ENCODE results near the gene HDAC4.

HDAC4 gene

GRCh38 chr2:239393388-239393940, 7.4 kb downstream of the HDAC4 start:
- no peak for TF ChIP-seq TCF12 (IDR thresholded peaks at IDR 0.05; ENCODE audit: low read depth)
- no peak for TF ChIP-seq TAF1 (IDR thresholded peaks at IDR 0.05; ENCODE audit: low read depth)

GRCh38 chr2:239392688-239393387, 8.0 kb downstream of the HDAC4 start:
- no peak for TF ChIP-seq NFIC (IDR thresholded peaks at IDR 0.05)
- TF ChIP-seq TCF12 (IDR thresholded peaks at IDR 0.05; ENCODE audit: low read depth), result no peak
- no peak for TF ChIP-seq EGR1 (IDR thresholded peaks at IDR 0.05)
- no peak for TF ChIP-seq CEBPB (IDR thresholded peaks at IDR 0.05)
- TF ChIP-seq MAX (IDR thresholded peaks at IDR 0.05), result no peak
- TF ChIP-seq CREB1 (IDR thresholded peaks at IDR 0.05; ENCODE audit: low read depth), result no peak
- TF ChIP-seq REST (IDR thresholded peaks at IDR 0.05; ENCODE audit: low read depth), result no peak
- no peak for TF ChIP-seq USF1 (IDR thresholded peaks at IDR 0.05)
- no peak for TF ChIP-seq FOXM1 (IDR thresholded peaks at IDR 0.05; ENCODE audit: borderline replicate concordance, low read depth)
- no peak for TF ChIP-seq RAD21 (IDR thresholded peaks at IDR 0.05; ENCODE audit: low read depth)
- no peak for TF ChIP-seq TAF1 (IDR thresholded peaks at IDR 0.05; ENCODE audit: low read depth)
- TF ChIP-seq YY1 (IDR thresholded peaks at IDR 0.05; ENCODE audit: low read depth), result no peak
- no peak for TF ChIP-seq ZBTB7A (IDR thresholded peaks at IDR 0.05; ENCODE audit: low read depth)
- no peak for TF ChIP-seq TEAD4 (IDR thresholded peaks at IDR 0.05)

- TF ChIP-seq USF1 (IDR thresholded peaks at IDR 0.05) (no peak), CREB1 (IDR thresholded peaks at IDR 0.05; ENCODE audit: low read depth) (no peak), TEAD4 (IDR thresholded peaks at IDR 0.05) (no peak)
Measured at GRCh38 chr2:239392072-239392357, 8.8 kb downstream of the HDAC4 start.

- no peak for TF ChIP-seq EGR1 (IDR thresholded peaks at IDR 0.05)
- no peak for TF ChIP-seq MAX (IDR thresholded peaks at IDR 0.05)
Measured at GRCh38 chr2:239391286-239392071, 9.3 kb downstream of the HDAC4 start.

- TF ChIP-seq FOXM1 (IDR thresholded peaks at IDR 0.05; ENCODE audit: borderline replicate concordance, low read depth), result no peak
- TF ChIP-seq EP300 (IDR thresholded peaks at IDR 0.05; ENCODE audit: borderline replicate concordance), result no peak
- no peak for TF ChIP-seq CREB1 (IDR thresholded peaks at IDR 0.05; ENCODE audit: low read depth)
- no peak for TF ChIP-seq TCF12 (IDR thresholded peaks at IDR 0.05; ENCODE audit: low read depth)
- TF ChIP-seq NFIC (IDR thresholded peaks at IDR 0.05), result no peak
- TF ChIP-seq TEAD4 (IDR thresholded peaks at IDR 0.05), result no peak
- no peak for TF ChIP-seq MAX (IDR thresholded peaks at IDR 0.05)
- no peak for TF ChIP-seq CEBPB (IDR thresholded peaks at IDR 0.05)
Measured at GRCh38 chr2:239390546-239391285, 10.1 kb downstream of the HDAC4 start.

GRCh38 chr2:239389414-239390329, 11.1 kb downstream of the HDAC4 start:
- TF ChIP-seq CEBPB (IDR thresholded peaks at IDR 0.05) (no peak), TAF1 (IDR thresholded peaks at IDR 0.05; ENCODE audit: low read depth) (no peak), FOXM1 (IDR thresholded peaks at IDR 0.05; ENCODE audit: borderline replicate concordance, low read depth) (no peak), ZBTB7A (IDR thresholded peaks at IDR 0.05; ENCODE audit: low read depth) (no peak), YY1 (IDR thresholded peaks at IDR 0.05; ENCODE audit: low read depth) (no peak), CREB1 (IDR thresholded peaks at IDR 0.05; ENCODE audit: low read depth) (no peak), TEAD4 (IDR thresholded peaks at IDR 0.05) (no peak), TCF12 (IDR thresholded peaks at IDR 0.05; ENCODE audit: low read depth) (no peak), EGR1 (IDR thresholded peaks at IDR 0.05) (no peak), NFIC (IDR thresholded peaks at IDR 0.05) (no peak), MAX (IDR thresholded peaks at IDR 0.05) (no peak), USF1 (IDR thresholded peaks at IDR 0.05) (no peak), REST (IDR thresholded peaks at IDR 0.05; ENCODE audit: low read depth) (no peak), EP300 (IDR thresholded peaks at IDR 0.05; ENCODE audit: borderline replicate concordance) (no peak), RAD21 (IDR thresholded peaks at IDR 0.05; ENCODE audit: low read depth) (no peak)

Measured in Ishikawa (cell line).